IPS-NIHi11 (cell line): Measurements from ENCODE around the gene AGXT.

Source experiments
- DNase-seq: peaks from one replicate; pipeline ENCODE4 v3.0.0; 2012; ENCODE audit warnings: mixed read lengths, low spot score

AGXT gene

DNA sequence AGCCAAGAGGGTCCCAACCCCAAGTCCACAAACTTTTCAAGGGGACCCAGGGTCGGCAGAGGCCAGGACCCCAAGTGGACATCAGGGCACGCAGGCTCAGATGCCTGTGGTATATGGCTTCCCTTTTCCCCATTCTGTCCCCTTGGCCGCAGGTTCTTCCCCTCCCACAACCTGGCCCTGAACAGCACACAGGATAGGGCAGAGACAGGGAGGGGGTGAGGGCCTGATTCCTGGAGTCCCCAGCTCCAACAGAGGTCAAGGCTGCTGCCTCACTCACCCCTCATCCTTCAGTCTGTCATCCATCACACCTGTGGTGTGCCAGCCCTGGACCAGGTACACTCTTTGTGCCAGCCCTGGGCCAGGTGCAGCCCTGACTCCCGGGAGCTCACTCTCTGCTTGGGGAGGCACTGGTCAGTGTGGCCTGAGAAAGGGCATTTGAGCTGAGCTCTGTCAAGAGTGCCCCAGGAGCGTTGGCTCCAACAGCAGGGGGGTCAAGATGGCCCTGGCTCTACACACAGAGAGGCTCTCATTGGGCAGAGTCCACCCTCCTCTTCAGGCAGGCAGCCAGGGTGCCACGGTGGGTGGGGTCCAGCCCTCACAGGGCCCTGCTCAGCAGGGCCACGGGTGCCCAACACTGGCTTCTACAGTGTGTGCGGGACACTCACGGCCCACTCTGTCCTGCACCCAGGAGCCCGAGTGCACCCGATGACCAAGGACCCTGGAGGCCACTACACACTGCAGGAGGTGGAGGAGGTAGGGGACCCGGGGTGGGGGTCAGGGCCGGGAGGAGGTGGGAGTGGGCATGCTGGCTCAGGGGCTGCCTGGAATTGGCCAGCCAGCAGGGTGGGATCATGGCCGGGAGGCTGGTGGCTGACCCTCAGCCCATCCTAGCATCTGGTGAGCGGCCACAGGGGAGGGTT is 1.6 kb downstream of the AGXT start:
- no peak for DNase-seq

DNA sequence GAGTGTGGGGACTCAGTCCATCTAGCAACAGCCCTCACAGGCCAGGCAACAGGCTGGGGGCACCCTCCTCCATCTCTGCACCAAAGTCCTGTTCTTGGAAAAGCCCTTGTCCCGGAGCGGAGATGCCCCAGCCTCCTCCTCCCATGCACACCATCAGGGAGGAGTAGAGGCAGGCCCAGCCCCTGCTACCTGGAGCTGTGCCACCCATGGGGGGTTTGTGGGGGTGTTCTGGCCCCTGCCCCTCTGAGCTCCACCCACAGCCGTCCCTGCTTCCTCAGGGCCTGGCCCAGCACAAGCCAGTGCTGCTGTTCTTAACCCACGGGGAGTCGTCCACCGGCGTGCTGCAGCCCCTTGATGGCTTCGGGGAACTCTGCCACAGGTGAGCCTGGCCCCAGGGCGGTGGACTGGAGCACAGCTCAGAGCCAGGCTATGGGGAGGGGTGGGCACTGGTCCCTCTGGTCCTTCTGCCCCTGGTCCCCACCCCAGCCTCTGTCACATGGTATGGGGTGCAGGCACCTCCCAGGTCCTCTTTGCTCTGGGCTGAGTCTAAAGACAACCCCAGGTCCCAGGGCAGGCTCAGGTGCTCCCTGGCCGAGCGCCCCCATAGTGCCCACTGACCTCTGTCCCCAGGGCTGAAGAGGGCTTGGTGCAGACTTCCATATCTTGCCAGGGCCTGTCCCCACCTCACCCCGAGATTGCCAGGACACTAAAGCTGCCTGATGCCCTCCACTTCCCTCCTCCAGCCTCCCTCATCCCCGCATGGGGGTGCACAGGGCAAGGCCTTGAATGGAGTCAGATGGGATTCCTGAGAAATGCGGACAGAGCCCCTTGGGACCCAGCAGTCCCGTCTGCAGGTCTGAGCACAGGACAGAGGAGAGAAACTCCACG is 2.7 kb downstream of the AGXT start:
- no peak for DNase-seq

DNA sequence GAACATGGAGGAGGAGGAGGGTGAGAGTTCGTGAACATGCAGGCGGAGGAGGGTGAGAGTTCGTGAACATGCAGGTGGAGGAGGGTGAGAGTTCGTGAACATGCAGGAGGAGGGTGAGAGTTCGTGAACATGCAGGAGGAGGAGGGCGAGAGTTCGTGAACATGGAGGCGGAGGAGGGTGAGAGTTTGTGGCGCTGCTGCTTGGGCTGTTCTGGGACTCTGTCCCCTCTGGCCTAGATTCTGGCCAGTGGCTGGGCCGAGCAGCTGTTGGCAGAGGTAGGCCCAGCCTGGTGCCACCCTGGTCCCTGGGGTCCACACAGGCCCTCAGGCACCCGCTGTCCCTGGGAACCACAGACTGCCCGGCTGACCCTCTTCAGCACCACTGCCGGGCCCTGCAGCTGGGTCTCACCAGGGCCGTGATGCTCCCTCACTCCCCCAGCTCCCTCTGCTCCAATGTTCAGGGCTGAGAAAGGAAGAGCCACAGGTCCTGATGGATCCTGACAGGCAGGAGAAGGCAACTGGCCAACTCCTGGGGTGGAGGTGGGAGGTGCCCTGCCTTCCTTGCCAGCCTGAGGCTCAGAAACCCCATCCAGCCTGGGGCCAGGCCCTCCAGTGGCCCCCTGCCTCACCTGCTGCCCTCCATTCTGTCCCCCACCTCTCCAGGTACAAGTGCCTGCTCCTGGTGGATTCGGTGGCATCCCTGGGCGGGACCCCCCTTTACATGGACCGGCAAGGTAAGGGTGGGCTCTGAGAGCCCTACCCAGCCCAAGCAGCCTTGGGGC is 3.9 kb downstream of the AGXT start:
- DNase-seq, result no peak

- no peak for DNase-seq
Observed at GRCh38 chr2:240873098-240873788, 4.6 kb downstream of the AGXT start.

GRCh38 chr2:240873805-240874714 is 5.4 kb downstream of the AGXT start:
- peak; percentile 63 for DNase-seq

DNA sequence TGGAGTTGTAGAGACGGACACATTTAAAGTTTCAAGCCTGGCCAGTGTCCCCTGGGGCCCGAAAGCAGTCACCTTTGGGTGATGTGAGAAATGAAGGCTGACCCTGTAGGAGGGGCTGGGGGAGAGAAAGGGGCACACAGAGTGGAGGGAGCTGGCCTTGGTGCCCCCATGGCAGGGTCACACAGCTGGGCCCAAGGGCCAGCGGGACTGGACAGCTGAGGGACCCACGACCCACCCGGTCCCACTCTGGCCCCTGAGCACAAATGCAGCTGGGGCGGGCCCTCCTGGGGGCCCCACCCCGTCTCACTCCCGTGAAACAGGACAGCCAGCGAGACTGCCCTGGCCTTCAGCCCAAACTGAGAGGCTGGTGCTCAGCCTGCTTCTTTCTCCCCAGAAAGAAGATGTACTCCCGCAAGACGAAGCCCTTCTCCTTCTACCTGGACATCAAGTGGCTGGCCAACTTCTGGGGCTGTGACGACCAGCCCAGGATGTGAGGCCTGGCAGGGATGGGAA is 6.1 kb downstream of the AGXT start:
- no peak for DNase-seq

- DNase-seq, result no peak
Observed at GRCh38 chr2:240875228-240876034, 6.8 kb downstream of the AGXT start.

GRCh38 chr2:240876035-240876474 is 7.4 kb downstream of the AGXT start:
- DNase-seq, result no peak

DNA sequence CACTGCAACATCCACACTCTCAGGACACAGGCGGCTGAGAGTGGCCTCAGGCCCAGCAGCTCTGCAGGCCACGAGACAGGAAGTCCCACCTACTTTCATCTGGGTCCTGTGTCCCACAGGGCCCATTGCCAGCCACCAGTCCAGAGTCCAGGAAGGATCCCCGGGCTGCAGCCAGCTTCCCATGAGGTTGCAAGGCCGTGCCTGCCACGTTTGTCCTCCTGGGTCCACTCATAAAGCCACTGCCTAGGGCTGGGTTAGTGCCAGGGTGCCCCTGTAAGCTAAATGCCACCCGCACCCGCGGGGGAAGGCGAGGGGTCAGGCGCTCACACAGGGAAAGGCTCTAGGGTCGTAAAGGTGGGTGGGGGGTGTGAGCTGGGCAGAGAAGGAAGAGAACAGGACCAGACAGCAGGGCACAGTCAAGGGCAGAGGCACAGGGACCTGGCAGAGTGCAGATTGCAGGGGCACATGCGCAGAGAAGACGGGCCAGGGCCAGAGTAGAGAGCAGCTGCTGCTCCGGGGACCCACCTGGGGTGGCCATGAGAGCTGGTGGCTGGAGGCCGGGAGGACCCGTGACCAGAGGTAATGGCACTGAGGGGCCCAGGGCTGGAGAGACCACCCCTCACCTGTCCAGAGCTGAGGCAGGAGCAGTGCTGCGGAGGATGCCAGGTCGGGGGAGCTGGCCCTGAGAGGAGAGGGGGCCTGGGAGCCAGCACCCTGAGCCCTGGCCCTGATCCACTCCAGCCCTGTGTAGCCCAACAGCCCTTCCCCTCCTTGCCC is 8.0 kb downstream of the AGXT start:
- no peak for DNase-seq

DNA sequence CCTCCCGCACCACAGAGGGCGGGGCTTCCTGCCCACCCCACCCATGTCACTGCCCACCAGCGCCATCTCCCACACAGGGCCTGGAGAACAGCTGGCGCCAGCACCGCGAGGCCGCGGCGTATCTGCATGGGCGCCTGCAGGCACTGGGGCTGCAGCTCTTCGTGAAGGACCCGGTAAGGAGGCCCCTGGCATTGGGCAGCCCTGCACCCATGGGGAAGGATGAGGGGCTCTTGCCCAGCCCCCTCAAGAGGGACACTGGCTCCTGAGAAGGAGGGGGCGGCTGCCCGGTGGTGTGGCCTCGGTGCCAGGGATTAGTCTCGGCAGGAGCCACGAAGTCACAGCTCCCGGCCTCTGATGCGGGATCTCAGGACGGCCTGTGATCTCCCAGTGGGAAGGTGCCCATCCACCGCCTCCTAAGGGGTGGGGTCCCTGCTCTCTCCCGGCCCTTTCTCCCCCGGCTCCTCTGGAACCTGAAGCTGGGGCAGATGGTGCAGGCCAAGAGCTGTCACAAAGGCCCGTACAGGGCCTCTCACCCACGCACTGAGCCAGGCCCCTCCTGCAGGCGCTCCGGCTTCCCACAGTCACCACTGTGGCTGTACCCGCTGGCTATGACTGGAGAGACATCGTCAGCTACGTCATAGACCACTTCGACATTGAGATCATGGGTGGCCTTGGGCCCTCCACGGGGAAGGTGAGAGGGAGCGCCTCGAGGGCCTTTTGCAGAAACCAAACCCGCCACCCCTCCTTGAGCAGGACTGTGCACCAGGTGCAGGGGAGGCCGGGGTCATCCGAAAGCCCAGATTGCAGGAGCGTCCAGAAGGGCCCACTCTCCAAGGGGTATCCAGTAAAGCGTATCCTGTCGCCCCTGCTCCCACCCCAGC is 9.1 kb downstream of the AGXT start:
- DNase-seq, result peak; percentile 15

DNA sequence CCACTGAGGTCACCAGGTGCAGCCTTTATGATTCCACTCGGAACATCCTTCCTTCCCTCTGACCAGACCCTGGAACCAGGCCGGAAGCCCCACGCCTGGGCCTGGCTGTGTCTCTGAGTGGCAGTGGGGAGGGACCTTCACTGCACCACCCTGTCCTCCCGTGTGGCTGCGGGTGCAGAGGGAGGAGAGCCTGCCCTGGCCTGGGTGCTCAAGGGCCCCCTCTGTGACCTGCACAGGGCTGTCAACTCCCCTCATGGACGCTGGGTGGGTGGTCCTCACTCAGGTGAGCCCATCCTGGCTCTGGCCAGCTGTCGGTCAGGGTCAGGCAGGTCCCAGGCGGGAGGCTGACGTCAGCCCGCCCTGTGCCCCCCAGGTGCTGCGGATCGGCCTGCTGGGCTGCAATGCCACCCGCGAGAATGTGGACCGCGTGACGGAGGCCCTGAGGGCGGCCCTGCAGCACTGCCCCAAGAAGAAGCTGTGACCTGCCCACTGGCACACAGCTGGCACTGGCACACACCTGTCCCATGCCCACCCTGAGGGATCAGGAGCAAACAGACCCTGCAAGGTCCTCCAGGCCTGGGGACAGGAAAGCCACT is 9.8 kb downstream of the AGXT start:
- no peak for DNase-seq

- no peak for DNase-seq
Observed at GRCh38 chr2:240879105-240879504, 10.5 kb downstream of the AGXT start.

GRCh38 chr2:240881913-240882312 is 13.3 kb downstream of the AGXT start:
- DNase-seq, result no peak

DNA sequence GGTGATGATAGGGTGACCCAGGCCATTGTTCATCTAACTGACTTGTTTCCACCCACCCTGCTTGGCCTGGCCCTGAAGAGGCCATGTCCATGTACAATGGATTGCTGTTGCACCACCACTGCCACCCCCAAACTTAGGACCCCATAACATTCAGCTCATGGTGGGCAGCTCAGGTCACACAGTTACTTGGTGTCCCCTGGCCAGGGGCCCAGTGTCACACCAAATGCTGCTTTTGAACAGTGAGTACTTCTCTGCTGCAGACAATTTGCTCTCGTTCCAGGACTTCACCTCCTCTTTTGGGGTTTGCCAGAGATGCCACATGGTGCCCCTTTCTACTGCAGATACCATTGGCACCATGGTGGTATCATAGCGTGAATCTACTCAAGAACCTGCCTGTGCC is 15.6 kb downstream of the AGXT start:
- no peak for DNase-seq

DNA sequence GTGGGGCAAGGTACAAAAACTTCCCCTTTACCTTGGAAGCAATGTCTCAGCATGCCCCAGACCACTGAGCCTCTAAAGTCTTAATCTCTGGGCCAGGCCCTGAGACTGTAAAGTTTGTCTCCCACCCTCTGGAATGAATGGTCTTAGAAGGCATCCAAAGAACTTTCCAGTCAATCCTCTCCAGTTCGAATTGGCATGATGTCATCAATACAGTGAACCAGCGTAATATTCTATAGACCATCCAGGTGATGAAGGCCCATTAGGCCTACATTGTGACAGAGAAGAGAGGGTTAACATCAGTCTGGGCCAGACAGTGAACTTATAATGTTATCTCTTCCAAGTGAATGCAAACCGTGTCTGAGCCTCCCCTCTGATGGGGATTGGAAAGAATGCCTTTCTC is 16.1 kb downstream of the AGXT start:
- DNase-seq, result no peak

DNA sequence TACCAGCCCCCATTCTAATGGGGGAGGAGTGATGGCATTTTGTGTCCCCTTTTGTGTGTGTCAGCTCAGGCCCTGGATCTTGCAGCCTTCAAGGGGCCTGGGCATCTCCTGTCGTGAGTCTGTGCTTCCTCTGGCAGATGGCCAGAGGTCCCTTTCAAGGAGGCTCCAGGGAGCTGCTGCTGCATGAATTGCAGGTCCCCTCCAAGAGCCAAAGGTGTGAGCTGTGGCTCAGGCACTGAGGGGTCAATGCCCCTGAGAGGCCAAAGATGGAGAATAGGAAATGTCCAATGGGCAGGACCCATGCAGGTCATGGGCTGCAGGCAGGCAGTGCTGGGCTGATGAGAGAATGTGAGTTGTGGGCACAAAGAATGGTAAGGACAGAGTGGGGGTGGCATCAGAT is 16.9 kb downstream of the AGXT start:
- no peak for DNase-seq

- DNase-seq, result no peak
Observed at GRCh38 chr2:240886023-240886565, 17.5 kb downstream of the AGXT start.
